HG03565 (cell line): ENCODE data around the gene NCF4.

Experiments
- ATAC-seq: cut with Tn5 transposase; IDR thresholded peaks from one replicate; pipeline ENCODE4 v1.9.1; 2021; ENCODE audit warnings: mild to moderate bottlenecking, moderate library complexity; ENCODE audit not compliant: unreplicated experiment

The NCF4 gene

GRCh38 chr22:36863979-36864378 is 3.2 kb downstream of the NCF4 start:
- no peak for ATAC-seq

GRCh38 chr22:36864454-36865215 is 3.8 kb downstream of the NCF4 start:
- no peak for ATAC-seq

GRCh38 chr22:36865346-36865745 is 4.5 kb downstream of the NCF4 start:
- ATAC-seq = no peak

GRCh38 chr22:36867695-36868094 is 6.9 kb downstream of the NCF4 start:
- ATAC-seq = no peak

GRCh38 chr22:36868546-36869181 is 7.9 kb downstream of the NCF4 start:
- ATAC-seq = no peak

GRCh38 chr22:36870250-36870649 is 9.4 kb downstream of the NCF4 start:
- ATAC-seq = no peak

- no peak for ATAC-seq
Observed at GRCh38 chr22:36871669-36872081, 10.9 kb downstream of the NCF4 start.

GRCh38 chr22:36872084-36872483 is 11.3 kb downstream of the NCF4 start:
- ATAC-seq = no peak

- no peak for ATAC-seq
Observed at GRCh38 chr22:36872866-36873498, 12.2 kb downstream of the NCF4 start.

- ATAC-seq = peak; percentile 80
Observed at GRCh38 chr22:36873614-36874308, 13.0 kb downstream of the NCF4 start.

- ATAC-seq = no peak
Observed at GRCh38 chr22:36874309-36874696, 13.5 kb downstream of the NCF4 start.

- no peak for ATAC-seq
Observed at GRCh38 chr22:36874736-36875135, 13.9 kb downstream of the NCF4 start.

GRCh38 chr22:36875741-36876140 is 14.9 kb downstream of the NCF4 start:
- no peak for ATAC-seq

GRCh38 chr22:36879775-36880174 is 19.0 kb downstream of the NCF4 start:
- ATAC-seq = no peak

GRCh38 chr22:36881504-36882245 is 20.9 kb downstream of the NCF4 start:
- no peak for ATAC-seq

GRCh38 chr22:36884349-36885158 is 23.7 kb downstream of the NCF4 start:
- ATAC-seq = no peak

- ATAC-seq = no peak
Observed at GRCh38 chr22:36885474-36885873, 24.7 kb downstream of the NCF4 start.

GRCh38 chr22:36886016-36886415 is 25.2 kb downstream of the NCF4 start:
- no peak for ATAC-seq

- no peak for ATAC-seq
Observed at GRCh38 chr22:36887162-36887561, 26.4 kb downstream of the NCF4 start.

GRCh38 chr22:36891646-36892045 is 30.8 kb downstream of the NCF4 start:
- ATAC-seq = no peak
